ENCODE data around the gene A3GALT2.

Gene A3GALT2

DNA sequence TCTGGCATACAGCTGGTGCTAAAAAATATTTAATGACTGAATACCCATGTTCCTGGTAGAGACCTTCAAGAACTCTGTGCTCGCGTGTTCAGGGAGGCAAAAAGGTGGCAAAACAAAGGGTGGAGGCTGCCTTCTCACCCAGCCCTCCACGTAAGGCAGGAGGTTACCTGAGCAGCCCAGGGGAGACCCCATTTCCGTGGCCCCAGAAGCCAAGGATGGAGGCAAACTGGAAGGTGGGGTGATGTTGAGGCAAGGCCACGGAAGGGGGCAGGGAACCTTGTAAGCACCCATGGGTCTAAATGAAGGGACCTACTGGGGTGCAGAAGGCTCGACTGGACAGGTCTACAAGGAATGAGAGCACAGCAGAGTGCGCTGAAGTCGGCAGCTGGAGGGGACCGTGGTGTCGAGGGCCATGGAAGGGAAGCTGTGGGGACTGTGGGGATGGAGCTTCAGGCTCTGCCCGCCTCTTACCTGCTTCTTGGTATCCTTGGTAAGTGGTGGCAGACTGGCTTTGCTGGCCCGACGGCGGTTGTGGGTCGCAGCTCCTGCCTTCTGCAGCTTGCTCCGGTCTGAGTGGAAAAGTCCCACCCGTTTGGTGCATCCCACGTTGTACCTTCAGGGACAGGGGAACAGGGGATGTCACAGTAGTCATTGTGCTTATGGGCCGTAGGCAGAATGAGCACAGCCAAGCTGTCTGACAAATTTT is 8.9 kb upstream of the A3GALT2 start:
- Histone ChIP-seq H3K4me3 (no peak overlapping the region), H3K27ac (peak overlapping the region in 1 of 2 donors; percentile 80)
- TF ChIP-seq, protein P1, sequence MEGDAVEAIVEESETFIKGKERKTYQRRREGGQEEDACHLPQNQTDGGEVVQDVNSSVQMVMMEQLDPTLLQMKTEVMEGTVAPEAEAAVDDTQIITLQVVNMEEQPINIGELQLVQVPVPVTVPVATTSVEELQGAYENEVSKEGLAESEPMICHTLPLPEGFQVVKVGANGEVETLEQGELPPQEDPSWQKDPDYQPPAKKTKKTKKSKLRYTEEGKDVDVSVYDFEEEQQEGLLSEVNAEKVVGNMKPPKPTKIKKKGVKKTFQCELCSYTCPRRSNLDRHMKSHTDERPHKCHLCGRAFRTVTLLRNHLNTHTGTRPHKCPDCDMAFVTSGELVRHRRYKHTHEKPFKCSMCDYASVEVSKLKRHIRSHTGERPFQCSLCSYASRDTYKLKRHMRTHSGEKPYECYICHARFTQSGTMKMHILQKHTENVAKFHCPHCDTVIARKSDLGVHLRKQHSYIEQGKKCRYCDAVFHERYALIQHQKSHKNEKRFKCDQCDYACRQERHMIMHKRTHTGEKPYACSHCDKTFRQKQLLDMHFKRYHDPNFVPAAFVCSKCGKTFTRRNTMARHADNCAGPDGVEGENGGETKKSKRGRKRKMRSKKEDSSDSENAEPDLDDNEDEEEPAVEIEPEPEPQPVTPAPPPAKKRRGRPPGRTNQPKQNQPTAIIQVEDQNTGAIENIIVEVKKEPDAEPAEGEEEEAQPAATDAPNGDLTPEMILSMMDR (IDR thresholded peaks at IDR 0.05), result no peak
- no peak for DNase-seq (ENCODE audit: low spot score)

DNA sequence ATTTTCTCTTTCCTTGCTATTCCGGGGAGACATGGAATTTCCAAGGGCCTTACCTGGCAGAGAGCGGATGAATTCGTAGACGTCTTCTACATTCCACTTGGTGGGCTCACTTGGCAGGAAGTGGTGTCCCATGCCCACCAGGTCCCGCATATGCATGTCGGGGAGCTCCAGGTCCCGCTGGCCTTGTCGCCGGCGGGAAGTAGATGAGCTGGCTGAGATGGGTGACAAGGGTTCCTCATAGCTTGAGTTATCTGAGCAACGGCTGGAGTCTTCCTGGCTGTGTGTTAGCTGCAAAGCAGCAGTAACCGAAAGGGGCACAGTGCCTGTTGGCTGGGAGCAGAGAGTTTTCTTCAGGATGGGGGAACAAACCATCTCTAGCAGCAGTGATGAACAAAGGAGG is 7.9 kb upstream of the A3GALT2 start:
- TF ChIP-seq, protein P1 (IDR thresholded peaks at IDR 0.05), result no peak
- no peak overlapping the region for H3K4me3 ChIP-seq
- H3K27ac ChIP-seq, result peak overlapping the region in 1 of 2 donors; percentile 56
- DNase-seq (ENCODE audit: low spot score), result no peak

DNA sequence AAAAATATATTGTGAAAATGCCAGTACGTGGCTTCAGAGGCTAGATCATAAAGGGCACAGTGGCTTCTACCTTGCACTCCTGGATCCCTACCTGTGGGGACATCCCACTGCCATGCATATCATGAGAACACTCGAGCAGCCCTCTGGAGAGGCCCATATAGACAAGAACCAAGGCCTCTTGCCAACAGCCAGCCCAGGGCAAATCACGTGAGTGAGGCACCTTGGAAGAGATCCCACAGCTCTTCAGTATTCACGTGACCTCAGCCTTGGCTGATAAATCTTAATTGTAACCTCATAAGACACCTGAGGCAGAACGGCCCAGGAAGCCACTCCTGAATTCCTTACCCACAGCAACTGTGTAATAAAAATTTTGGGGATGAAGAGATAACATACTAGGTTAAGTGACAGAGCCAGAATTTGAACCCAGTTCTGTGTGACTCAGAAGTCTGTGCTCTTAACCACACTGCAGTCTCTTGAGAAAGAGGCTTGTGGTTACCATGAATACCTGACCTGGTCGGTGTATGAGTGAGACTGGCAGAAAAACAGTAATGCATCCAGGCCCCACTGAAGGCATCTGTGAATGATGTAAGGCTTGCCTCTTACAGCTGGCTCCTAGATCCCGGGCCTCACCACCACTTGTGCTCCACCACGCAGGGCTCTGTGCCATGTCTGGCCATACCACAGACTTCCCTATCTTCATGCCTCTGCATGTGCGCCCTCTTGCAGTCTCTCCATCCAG is 6.9 kb upstream of the A3GALT2 start:
- no peak overlapping the region for H3K4me3 ChIP-seq
- TF ChIP-seq, protein P1 (IDR thresholded peaks at IDR 0.05), result no peak
- DNase-seq (ENCODE audit: low spot score), result no peak
- H3K27ac ChIP-seq, result peak overlapping the region; percentile 2 to 80

DNA sequence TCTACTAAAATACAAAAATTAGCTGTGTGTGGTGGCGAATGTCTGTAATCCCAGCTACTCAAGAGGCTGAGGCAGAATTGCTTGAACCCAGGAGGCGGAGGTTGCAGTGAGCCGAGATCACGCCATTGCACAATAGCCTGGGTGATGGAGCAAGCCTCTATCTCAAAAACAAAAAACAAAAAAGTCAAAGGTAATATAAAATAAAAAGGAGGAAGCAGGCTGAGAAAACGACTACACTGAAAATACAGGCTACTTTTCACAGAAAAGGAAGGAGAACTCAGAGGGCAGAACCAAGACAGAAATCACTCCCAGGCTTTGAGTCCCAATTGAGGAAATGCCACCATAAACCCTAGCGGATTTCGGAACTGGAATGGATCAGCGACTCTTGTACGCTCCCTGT is 5.9 kb upstream of the A3GALT2 start:
- TF ChIP-seq, protein P1 (IDR thresholded peaks at IDR 0.05), result no peak
- peak overlapping the region in 1 of 2 donors; percentile 80 for H3K27ac ChIP-seq
- no peak overlapping the region for H3K4me3 ChIP-seq
- no peak for DNase-seq (ENCODE audit: low spot score)

- TF ChIP-seq, protein P1 (IDR thresholded peaks at IDR 0.05), result no peak
- DNase-seq (ENCODE audit: low spot score), result no peak
- H3K27ac ChIP-seq, result peak overlapping the region in 1 of 2 donors; percentile 13
- no peak overlapping the region for H3K4me3 ChIP-seq
Observed at GRCh38 chr1:33324677-33325575, 4.0 kb upstream of the A3GALT2 start.

- TF ChIP-seq, protein P1 (IDR thresholded peaks at IDR 0.05), result no peak
- peak overlapping the region in 1 of 2 donors; percentile 13 for H3K27ac ChIP-seq
- DNase-seq (ENCODE audit: low spot score), result no peak
- H3K4me3 ChIP-seq, result no peak overlapping the region
Observed at GRCh38 chr1:33323663-33324477, 3.0 kb upstream of the A3GALT2 start.
